K562 treated with DMSO at 1 percent for 48 hours (cell line): ENCODE results near the gene LPCAT4. TPM values are rescaled to one million over a fixed set of nuclear protein-coding genes. Genes with fewer than 3 reads are reported as not detected.

ENCODE experiments used
- total RNA-seq: library from RNA; unstranded; fragments of 300-600 nt; gene quantifications from 2 replicates; pipeline ENCODE4 v1.2.3, GENCODE V29; 2022; ENCODE audit warnings: low replicate concordance; ENCODE audit errors: extremely low read depth

Gene LPCAT4
- total RNA-seq = not detected in 2 replicates

GRCh38 chr15:34367101-34368081 lies at the start of gene LPCAT4:
LPCAT4 (minus strand) TSS chr15:34367196; CDS start chr15:34367100, 96 bp downstream.

GRCh38 chr15:34342737-34343575 lies 24.0 kb downstream of the LPCAT4 start, which contains the start of the genes NOP10 and NUTM1:
NOP10 (minus strand) TSS chr15:34343136; CDS start chr15:34343073, 63 bp downstream.
NUTM1 (plus strand) TSS chr15:34343315; CDS start chr15:34343697, 382 bp downstream.

GRCh38 chr15:34337557-34338306 lies 29.3 kb downstream of the LPCAT4 start, which contains the start of gene SLC12A6:
SLC12A6 (minus strand) TSS chr15:34337781; CDS start chr15:34336680, 1,101 bp downstream.

Other genes starting within 250 kb of the LPCAT4 start
- gene KATNBL1, start 157.1 kb downstream of the LPCAT4 start, total RNA-seq = not detected in 2 replicates
- gene EMC4, start 142.2 kb downstream of the LPCAT4 start, total RNA-seq = not detected in 2 replicates
- not detected in 2 replicates for gene SLC12A6, start 29.4 kb downstream of the LPCAT4 start, total RNA-seq
- not detected in 2 replicates for gene NOP10, start 24.1 kb downstream of the LPCAT4 start, total RNA-seq
- gene NUTM1, start 23.9 kb downstream of the LPCAT4 start, total RNA-seq = not detected in 2 replicates
- gene GOLGA8A, start 70.6 kb upstream of the LPCAT4 start, total RNA-seq = not detected in 2 replicates
- not detected in 2 replicates for gene GOLGA8B, start 216.5 kb upstream of the LPCAT4 start, total RNA-seq